Fibroblast of pulmonary artery (primary cell): ENCODE results near the gene ATP5ME.

ENCODE experiments used
- DNase-seq: peaks from one replicate; pipeline ENCODE4 v3.0.0-alpha.2; 2010; ENCODE audit warnings: low read depth
- H3K4me3 ChIP-seq: replicated peaks from 2 replicates; pipeline ENCODE4 v1.5.1; 2011; ENCODE audit warnings: low read depth, mild to moderate bottlenecking, control low read depth, low read length, moderate library complexity
- TF ChIP-seq, protein P1 (sequence below): IDR thresholded peaks from 2 replicates; pipeline ENCODE4 v1.5.1; 2011; ENCODE audit warnings: mild to moderate bottlenecking, control low read depth, low read length, inconsistent platforms; ENCODE audit errors: missing control alignments

ATP5ME gene

DNA sequence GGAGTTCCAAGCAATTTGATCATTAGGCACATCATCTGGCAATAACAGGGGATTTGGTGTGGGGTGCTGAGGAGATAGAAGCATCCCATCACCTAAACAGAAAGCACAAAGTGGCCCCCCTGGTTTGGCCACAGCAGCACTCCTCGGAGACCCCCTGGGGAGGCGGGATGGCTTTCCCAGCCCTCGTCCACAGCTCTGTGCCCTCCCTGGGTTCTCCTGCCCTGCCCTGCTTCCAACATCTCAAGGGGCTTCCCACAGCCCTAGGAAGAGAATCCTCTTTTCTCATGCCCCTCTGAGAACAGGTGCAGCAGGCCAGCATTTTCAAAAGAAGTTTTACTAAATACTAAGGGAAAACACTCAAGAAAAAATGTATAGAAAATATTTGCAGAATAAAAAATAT, 12.8 kb downstream of the ATP5ME start:
- H3K4me3 ChIP-seq = no peak overlapping the region
- no peak for DNase-seq
- TF ChIP-seq, protein P1, sequence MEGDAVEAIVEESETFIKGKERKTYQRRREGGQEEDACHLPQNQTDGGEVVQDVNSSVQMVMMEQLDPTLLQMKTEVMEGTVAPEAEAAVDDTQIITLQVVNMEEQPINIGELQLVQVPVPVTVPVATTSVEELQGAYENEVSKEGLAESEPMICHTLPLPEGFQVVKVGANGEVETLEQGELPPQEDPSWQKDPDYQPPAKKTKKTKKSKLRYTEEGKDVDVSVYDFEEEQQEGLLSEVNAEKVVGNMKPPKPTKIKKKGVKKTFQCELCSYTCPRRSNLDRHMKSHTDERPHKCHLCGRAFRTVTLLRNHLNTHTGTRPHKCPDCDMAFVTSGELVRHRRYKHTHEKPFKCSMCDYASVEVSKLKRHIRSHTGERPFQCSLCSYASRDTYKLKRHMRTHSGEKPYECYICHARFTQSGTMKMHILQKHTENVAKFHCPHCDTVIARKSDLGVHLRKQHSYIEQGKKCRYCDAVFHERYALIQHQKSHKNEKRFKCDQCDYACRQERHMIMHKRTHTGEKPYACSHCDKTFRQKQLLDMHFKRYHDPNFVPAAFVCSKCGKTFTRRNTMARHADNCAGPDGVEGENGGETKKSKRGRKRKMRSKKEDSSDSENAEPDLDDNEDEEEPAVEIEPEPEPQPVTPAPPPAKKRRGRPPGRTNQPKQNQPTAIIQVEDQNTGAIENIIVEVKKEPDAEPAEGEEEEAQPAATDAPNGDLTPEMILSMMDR = no peak

DNA sequence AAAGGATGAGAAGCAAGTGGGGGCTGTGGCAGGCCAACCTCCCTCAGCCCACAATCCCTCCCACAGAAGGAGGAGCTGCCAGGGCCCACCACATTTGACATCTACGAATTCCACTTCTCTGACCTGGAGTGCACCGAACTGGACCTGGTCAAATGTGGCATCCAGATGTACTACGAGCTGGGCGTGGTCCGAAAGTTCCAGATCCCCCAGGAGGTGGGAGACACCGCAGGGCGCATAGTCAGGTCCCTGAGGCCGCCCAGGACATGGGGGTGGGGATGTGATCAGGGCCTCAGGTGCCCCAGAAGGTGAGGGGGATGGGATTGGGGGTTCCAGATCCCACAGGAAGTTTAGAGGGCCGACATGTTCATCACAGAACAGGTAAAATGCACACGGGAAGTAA, 13.7 kb downstream of the ATP5ME start:
- H3K4me3 ChIP-seq = no peak overlapping the region
- DNase-seq = no peak
- TF ChIP-seq, protein P1 = no peak

DNA sequence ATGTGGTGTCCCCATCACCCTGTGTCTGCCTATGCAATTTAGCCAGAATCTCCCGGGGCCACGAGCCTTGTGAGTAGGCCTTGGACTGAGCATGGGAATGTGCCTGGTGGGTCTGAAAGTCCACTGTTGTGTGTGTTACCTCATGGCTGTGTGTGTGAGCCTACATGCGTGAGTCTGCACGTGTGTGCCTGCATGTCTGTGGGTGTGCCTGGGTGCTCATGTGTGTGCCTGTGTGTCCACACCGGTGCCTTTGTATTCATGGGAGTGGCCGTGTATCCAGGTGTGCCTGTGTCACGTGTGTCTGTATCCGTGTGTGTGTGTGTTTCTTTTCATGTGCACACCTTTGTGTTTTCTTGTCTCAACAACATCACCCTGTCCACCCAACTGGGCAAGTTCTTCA, 14.2 kb downstream of the ATP5ME start:
- no peak overlapping the region for H3K4me3 ChIP-seq
- no peak for DNase-seq
- TF ChIP-seq, protein P1 = no peak

DNA sequence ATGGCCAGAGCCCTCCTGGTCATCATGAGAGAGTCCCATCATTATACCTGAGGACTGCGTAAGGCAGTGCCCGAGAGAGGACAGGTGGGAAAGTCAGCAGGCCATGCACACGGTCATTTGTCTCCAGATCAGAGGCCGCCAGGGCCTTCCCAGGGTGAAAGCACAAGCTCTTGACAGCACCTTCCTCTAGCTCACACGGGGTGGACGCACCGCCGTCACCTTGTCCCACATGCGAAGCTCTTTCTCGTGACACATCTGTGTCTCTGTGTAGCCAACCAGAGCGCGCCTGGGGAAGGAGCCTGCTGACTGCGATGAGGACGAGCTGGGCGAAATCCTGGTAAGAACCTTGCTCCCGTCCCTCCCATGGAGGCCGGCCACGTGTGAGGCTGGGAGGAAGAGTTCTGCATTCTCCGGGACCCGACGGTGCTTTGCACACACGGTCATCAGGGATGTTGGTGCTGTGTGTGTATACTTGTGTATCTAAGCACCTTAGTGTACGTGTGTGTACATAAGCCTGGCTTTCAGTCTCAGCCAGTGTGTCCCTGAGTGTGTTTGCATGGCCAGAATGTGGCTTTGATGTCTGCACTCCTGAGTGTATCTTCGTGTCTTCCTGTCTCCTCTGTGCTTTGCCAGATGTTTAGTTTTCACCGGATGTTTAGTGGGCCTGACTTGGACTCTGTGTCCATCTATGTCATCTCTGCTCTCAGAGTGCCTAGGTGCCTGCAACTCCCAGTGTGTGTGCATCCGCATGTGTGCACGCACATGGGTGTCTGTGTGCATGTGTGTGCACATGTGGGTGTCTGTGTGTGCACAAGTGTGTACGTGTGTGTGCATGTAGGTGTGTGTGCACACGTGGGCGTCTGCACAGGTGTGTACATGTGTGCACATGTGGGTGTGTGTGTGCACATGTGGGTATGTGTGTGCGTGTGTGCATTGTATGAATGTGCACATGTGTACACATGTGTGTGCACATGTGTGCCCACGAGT, 15.1 kb downstream of the ATP5ME start:
- TF ChIP-seq, protein P1 = no peak
- no peak for DNase-seq
- no peak overlapping the region for H3K4me3 ChIP-seq

DNA sequence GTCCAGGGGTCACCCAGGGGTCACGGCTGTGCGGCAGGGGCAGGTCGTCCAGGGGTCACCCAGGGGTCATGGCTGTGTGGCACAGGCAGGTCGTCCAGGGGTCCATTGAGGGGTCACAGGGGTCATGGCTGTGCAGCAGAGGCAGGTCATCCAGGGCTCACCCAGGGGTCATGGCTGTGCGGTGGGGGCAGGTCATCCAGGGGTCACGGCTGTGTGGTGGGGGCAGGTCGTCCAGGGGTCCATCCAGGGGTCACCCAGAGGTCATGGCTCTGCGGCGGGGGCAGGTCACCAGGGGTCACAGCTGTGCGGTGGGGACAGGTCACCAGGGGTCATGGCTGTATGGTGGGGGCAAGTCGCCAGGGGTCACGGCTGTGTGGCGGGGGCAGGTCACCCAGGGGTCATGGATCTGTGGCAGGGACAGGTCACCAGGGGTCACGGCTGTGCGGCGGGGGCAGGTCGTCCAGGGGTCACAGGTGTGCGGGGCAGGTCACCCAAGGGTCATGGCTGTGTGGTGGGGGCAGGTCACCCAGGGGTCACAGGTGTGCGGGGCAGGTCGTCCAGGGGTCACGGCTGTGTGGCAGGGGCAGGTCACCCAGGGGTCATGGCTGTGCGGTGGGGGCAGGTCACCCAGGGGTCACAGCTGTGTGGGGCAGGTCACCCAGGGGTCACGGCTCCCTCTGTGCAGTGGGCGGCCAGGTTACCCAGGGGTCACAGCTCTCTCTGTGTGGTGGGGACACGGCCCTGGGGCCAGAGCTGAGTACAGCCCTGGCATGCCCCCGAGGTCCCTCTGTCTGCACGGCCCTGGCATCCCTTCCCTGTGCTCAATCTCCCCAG, 16.0 kb downstream of the ATP5ME start:
- DNase-seq = no peak
- H3K4me3 ChIP-seq = no peak overlapping the region
- TF ChIP-seq, protein P1 = no peak

DNA sequence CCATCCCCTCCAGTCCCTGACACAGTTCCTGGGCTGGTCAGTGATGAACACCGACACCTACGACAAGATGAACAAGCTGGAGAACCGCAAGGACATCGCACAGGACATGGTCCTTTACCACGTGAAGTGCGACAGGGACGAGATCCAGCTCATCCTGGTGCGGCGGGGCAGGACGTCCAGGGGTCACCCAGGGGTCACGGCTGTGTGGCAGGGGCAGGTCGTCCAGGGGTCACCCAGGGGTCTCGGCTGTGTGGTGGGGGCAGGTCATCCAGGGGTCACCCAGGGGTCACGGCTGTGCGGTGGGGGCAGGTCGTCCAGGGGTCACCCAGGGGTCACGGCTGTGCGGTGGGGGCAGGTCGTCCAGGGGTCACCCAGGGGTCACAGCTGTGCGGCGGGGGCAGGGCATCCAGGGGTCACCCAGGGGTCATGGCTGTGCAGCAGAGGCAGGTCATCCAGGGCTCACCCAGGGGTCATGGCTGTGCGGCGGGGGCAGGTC, 16.7 kb downstream of the ATP5ME start:
- no peak for DNase-seq
- H3K4me3 ChIP-seq = no peak overlapping the region
- TF ChIP-seq, protein P1 = no peak
